Measurements from ENCODE around the gene MAML3.

MAML3 gene

DNA sequence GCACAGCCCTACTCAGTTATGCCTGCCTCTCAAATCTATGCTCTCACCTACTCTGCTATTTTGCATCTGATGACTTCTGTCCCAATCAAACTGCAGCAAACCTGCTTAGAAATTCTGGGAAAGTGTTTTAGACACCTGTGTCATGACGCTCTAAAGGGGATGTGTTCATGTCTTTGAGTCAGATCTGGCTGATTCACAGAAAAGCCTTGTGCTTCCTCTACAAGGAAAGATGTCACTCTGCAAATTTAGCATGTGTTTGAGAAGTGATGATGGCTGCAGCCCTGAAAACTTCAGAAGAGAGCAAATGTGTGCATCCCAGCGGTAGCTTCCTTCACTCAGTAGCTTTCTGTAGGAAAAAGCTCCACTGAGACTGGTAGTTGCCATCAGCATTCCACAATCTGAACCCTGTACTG is 253.0 kb downstream of the MAML3 start:
- TF ChIP-seq, protein P1, sequence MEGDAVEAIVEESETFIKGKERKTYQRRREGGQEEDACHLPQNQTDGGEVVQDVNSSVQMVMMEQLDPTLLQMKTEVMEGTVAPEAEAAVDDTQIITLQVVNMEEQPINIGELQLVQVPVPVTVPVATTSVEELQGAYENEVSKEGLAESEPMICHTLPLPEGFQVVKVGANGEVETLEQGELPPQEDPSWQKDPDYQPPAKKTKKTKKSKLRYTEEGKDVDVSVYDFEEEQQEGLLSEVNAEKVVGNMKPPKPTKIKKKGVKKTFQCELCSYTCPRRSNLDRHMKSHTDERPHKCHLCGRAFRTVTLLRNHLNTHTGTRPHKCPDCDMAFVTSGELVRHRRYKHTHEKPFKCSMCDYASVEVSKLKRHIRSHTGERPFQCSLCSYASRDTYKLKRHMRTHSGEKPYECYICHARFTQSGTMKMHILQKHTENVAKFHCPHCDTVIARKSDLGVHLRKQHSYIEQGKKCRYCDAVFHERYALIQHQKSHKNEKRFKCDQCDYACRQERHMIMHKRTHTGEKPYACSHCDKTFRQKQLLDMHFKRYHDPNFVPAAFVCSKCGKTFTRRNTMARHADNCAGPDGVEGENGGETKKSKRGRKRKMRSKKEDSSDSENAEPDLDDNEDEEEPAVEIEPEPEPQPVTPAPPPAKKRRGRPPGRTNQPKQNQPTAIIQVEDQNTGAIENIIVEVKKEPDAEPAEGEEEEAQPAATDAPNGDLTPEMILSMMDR (conservative IDR thresholded peaks at IDR 0.05) = no peak
- peak overlapping the region; percentile 98 for H3K27ac ChIP-seq

DNA sequence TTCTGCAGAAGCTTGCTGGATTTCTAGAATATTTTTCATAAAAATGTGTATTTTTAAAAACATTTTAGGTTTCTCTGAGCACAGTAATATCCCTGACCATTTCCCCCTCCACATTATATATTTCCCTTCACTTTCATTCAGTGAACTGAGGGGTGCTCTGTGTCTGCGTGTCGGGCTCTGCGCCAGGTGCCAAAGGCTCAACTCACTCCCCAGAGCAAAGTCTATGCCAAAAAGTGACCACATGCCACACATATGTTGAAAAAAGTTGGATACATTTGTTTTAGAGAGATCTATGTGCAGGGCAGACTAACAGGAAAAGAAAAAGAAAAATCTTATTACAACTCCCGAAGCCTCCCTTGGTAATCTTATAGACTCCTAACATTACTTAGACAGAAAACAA is 254.6 kb downstream of the MAML3 start:
- H3K27ac ChIP-seq = peak overlapping the region; percentile 98

DNA sequence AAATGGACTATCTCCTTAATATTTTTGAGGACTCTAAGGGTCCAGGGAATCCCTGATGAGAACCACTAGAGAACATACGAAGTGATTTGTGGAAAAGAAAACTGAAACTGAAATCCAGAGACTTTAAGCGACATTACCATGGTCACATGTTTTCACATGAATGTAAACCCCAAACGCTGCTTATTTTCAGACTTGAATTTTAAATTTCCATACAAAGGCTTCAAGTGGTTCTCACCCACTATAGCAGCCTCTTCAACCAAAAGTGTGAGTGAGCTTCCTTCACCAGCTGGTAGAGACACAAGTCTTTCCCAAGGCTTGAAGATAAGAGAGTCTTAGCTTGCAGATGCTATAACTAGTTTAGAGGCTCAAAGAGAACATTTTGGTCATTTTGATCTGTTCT is 255.7 kb downstream of the MAML3 start:
- TF ChIP-seq, protein P1 (conservative IDR thresholded peaks at IDR 0.05) = no peak

More for the DNA sequence above, 254.6 kb downstream of the MAML3 start:
- TF ChIP-seq, protein P1 (conservative IDR thresholded peaks at IDR 0.05) = no peak

DNA sequence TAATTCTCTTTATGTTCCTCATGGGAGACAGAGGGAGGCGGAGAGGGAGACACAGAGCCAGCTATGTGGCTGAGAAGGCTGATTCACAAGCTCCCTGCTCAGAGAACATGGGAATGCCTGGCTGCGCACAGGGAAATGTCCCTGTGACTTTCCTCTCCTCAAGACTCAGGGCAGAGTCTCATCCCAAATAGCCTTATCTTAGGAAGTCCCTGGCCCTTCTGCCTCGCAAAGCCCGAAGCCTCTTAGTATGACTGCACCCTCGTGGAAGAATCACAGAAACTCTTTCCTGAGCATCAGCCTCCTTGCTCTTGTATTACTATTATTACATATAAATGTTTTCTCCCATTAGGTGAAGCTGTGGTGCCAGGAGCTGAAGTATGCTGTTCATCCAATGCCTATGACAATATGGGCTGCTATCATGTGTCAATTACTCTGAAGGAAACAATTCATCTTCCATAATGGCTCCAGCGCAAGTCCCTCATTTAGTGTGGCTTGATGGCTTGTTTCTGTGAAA is 257.8 kb downstream of the MAML3 start:
- TF ChIP-seq, protein P1 (conservative IDR thresholded peaks at IDR 0.05) = no peak
- H3K27ac ChIP-seq = no peak overlapping the region

More for the DNA sequence above, 255.7 kb downstream of the MAML3 start:
- H3K27ac ChIP-seq = no peak overlapping the region

DNA sequence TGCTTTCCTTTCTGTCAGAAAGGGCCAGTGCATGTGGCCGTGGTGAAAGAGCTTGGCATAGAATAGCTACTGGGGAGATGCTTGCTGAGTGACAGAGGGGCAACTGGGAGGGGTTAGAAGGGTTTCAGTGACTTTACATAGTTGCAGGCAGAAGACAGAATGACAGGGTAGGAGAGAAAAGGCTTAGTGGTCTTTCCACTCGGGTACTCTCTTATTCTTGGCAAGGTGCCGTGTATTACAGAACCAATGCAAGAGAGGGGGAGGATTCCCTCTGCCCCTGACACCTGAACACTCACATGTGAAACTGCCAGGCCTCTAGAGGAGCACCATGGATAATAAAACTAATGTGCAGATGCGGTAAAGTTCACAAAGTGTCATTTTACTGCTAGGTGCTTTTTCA is 260.2 kb downstream of the MAML3 start:
- TF ChIP-seq, protein P1 (conservative IDR thresholded peaks at IDR 0.05) = no peak
- H3K27ac ChIP-seq = peak overlapping the region; percentile 14; the same call in 1 of the 2 replicates

DNA sequence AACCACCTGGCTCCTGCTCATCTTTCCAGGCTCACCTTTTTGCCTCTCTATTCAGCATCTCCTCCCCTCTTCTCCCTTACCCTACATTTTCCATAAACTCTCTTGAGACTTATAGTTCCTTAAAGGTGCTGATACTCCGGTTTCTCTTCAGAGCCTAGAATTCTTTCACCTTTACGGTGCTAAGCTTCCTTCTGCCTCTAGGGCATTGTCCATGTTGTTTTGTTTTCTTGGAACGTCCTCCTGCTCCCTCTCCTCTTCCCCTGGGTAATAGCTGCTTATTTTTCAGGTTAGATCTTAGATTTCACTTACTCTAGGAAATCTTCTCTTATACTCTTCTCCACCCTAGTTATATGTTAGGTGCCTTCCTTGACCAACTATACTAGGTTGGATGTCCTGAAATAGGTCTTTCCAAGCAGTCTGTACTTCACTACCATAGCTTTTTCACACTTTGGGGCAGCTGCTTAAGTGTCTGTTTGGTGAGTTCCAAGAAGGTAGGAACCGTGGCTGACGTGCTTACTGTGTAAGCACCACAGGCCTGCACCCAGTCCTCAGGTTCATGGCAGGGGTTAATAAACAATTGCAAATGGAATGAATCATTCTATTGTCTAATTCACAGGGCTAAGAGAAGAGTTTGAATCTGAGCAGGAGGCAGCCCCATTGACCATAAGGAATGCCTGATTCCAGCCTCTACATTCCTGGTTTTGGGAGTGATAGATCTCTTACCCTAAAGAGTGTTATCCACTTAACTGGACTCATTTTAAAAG is 260.8 kb downstream of the MAML3 start:
- peak overlapping the region; percentile 14; the same call in 1 of the 2 replicates for H3K27ac ChIP-seq
- TF ChIP-seq, protein P1 (conservative IDR thresholded peaks at IDR 0.05) = no peak

DNA sequence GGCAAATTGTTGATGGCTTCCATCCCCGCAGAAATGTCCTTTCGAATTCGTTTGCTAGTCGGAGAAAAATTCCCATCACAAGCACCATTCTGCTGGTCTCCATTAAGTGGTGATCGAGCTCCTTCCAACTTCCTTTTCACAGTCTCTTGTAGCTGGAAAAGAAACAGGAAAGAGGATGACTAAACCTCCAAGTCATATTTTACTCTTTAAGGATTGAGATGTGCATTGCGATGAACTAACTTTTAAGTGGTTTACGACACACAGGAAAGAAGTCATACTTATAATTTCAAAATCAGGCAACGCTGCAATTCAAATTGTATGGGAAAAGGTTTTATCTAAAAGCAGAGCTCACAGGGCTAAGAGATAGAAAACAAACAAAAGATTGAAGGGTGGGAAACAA is 263.2 kb downstream of the MAML3 start:
- H3K27ac ChIP-seq = peak overlapping the region; percentile 96
- TF ChIP-seq, protein P1 (conservative IDR thresholded peaks at IDR 0.05) = no peak

Measured in VCaP (cell line).